WERI-Rb-1 (cell line): ENCODE measurements around the gene GOLGB1.

ENCODE experiments used
- DNase-seq: peaks from one replicate; pipeline ENCODE4 v3.0.0-alpha.2; 2020
- H3K27ac ChIP-seq: fragments of 250-450 bp; sonication (Bioruptor Pico); 2 replicates; pipeline ENCODE4 v1.5.1; 2020; ENCODE audit warnings: mild to moderate bottlenecking, moderate library complexity
- H3K27me3 ChIP-seq: fragments of 250-450 bp; sonication (Bioruptor Pico); 2 replicates; pipeline ENCODE4 v1.5.1; 2021; ENCODE audit warnings: mild to moderate bottlenecking, low read depth, moderate library complexity; ENCODE audit not compliant: insufficient read depth, severe bottlenecking
- H3K36me3 ChIP-seq: fragments of 250-450 bp; sonication (Bioruptor Pico); 2 replicates; pipeline ENCODE4 v1.5.1; 2020; ENCODE audit warnings: mild to moderate bottlenecking, moderate library complexity
- H3K4me3 ChIP-seq: 2 replicates; pipeline ENCODE4 v1.5.1; 2011; ENCODE audit warnings: low read depth, mild to moderate bottlenecking, control low read depth, low read length
- H3K9me3 ChIP-seq: fragments of 250-450 bp; sonication (Bioruptor Pico); 2 replicates; pipeline ENCODE4 v1.5.1; 2021; ENCODE audit warnings: mild to moderate bottlenecking, moderate library complexity; ENCODE audit not compliant: severe bottlenecking
- TF ChIP-seq, protein P1 (sequence below): IDR thresholded peaks from 2 replicates; pipeline ENCODE4 v1.5.1; 2011; ENCODE audit warnings: low read depth, mild to moderate bottlenecking, control low read depth, inconsistent platforms, low read length

The GOLGB1 gene

GRCh38 chr3:121736112-121736511 lies 13.4 kb downstream of the GOLGB1 start:
- H3K36me3 ChIP-seq, result peaks cover 2% of the 10 kb centered on the region
- TF ChIP-seq, protein P1, sequence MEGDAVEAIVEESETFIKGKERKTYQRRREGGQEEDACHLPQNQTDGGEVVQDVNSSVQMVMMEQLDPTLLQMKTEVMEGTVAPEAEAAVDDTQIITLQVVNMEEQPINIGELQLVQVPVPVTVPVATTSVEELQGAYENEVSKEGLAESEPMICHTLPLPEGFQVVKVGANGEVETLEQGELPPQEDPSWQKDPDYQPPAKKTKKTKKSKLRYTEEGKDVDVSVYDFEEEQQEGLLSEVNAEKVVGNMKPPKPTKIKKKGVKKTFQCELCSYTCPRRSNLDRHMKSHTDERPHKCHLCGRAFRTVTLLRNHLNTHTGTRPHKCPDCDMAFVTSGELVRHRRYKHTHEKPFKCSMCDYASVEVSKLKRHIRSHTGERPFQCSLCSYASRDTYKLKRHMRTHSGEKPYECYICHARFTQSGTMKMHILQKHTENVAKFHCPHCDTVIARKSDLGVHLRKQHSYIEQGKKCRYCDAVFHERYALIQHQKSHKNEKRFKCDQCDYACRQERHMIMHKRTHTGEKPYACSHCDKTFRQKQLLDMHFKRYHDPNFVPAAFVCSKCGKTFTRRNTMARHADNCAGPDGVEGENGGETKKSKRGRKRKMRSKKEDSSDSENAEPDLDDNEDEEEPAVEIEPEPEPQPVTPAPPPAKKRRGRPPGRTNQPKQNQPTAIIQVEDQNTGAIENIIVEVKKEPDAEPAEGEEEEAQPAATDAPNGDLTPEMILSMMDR, result no peak

GRCh38 chr3:121735047-121735696 lies 14.4 kb downstream of the GOLGB1 start:
- H3K4me3 ChIP-seq, result no peak overlapping the region
- TF ChIP-seq, protein P1, result no peak
- H3K36me3 ChIP-seq, result peaks cover 2% of the 10 kb centered on the region
- H3K27ac ChIP-seq, result no peak overlapping the region
- no peak for DNase-seq
- H3K27me3 ChIP-seq, result no peaks in the 10 kb centered on the region
- H3K9me3 ChIP-seq, result no peaks in the 10 kb centered on the region

More at GRCh38 chr3:121736112-121736511, 13.4 kb downstream of the GOLGB1 start:
- Histone ChIP-seq H3K9me3 (no peaks in the 10 kb centered on the region), H3K4me3 (no peak overlapping the region), H3K27me3 (no peaks in the 10 kb centered on the region), H3K27ac (no peak overlapping the region)
- DNase-seq, result no peak

DNA sequence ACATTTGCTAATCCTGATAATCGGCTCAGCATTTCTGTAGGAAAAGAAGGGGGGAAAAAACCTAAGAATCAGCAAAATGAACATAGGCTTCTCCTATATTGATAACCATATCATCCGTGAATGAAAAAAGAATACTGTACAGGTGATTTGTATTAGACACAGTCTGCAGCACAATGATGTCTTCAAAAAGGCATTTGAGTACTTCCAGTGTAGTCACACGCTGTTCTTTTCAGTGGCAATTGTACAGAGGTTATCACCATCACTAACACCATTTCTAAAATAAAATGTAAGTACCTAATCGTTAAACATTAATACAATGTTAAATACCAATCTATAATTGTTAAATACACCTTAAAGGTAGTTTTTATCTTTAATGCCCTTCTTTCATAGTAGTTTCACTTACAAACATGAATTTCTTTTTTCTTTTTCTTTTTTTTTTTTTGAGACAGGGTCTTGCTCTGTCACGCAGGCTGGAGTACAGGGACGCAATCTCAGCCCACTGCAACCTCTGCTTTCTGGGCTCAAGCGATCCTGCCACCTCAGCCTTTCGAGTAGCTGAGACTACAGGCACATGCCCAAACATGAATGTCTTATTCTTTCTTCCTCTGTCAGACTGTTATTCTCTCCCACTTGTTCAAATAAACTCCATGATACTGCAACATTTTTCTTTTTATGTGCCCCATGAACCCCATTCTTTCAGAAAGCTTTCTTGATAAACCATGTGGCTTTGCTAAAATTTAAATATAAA lies 18.4 kb downstream of the GOLGB1 start:
- TF ChIP-seq, protein P1, result no peak
- peak; percentile 37 for DNase-seq
- Histone ChIP-seq H3K9me3 (no peaks in the 10 kb centered on the region), H3K36me3 (peaks cover 8% of the 10 kb centered on the region), H3K27ac (peak overlapping the region; percentile 74), H3K27me3 (no peaks in the 10 kb centered on the region), H3K4me3 (peak overlapping the region; percentile 5; the same call in 1 of the 2 replicates)

- H3K36me3 ChIP-seq, result peaks cover 75% of the 10 kb centered on the region
- H3K27me3 ChIP-seq, result no peaks in the 10 kb centered on the region
- no peaks in the 10 kb centered on the region for H3K9me3 ChIP-seq
- DNase-seq, result no peak
- H3K27ac ChIP-seq, result no peak overlapping the region
- H3K4me3 ChIP-seq, result no peak overlapping the region
- TF ChIP-seq, protein P1, result no peak
Observed at GRCh38 chr3:121724130-121724529, 25.4 kb downstream of the GOLGB1 start.

DNA sequence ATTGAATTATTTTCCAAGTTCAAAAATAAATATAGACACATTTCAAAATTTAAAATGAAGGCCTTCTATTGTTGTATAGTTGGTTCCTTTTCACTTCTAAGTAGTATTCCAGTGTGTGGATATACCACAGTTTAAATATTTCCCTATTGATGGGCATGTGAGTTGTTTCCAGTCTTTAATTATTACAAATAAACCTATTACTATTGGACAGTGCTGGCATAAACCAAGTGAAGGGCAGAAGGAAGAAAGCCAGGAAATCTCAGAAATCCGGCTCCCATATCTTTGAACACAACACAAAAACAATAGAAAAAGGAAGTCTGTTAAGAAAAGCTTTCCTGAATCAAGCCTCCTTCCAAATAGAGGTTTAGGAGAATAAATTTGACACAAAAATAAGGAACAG lies 26.1 kb downstream of the GOLGB1 start:
- H3K4me3 ChIP-seq, result no peak overlapping the region
- no peaks in the 10 kb centered on the region for H3K9me3 ChIP-seq
- H3K27me3 ChIP-seq, result no peaks in the 10 kb centered on the region
- no peak overlapping the region for H3K27ac ChIP-seq
- no peak for DNase-seq
- TF ChIP-seq, protein P1, result no peak
- H3K36me3 ChIP-seq, result peaks cover 81% of the 10 kb centered on the region
